GM19395 (cell line): ENCODE measurements around the gene RPTOR.

Experiments
- ATAC-seq: cut with Tn5 transposase; IDR thresholded peaks from one replicate; pipeline ENCODE4 v1.9.1; 2021; ENCODE audit warnings: mild to moderate bottlenecking, moderate library complexity; ENCODE audit not compliant: unreplicated experiment

The RPTOR gene

GRCh38 chr17:81002013-81002384 lies 457.4 kb downstream of the RPTOR start:
- no peak for ATAC-seq

- ATAC-seq: no peak
Measured at GRCh38 chr17:81002409-81003361, 458.0 kb downstream of the RPTOR start.

- no peak for ATAC-seq
Measured at GRCh38 chr17:81003711-81004475, 459.3 kb downstream of the RPTOR start.

- ATAC-seq: no peak
Measured at GRCh38 chr17:81006891-81007290, 462.3 kb downstream of the RPTOR start.

GRCh38 chr17:81008140-81008539 lies 463.5 kb downstream of the RPTOR start:
- no peak for ATAC-seq

GRCh38 chr17:81009136-81009535 lies 464.5 kb downstream of the RPTOR start:
- no peak for ATAC-seq

- no peak for ATAC-seq
Measured at GRCh38 chr17:81010935-81011334, 466.3 kb downstream of the RPTOR start.

GRCh38 chr17:81011951-81012350 lies 467.3 kb downstream of the RPTOR start:
- no peak for ATAC-seq

GRCh38 chr17:81012574-81013447 lies 468.2 kb downstream of the RPTOR start:
- ATAC-seq: no peak

- ATAC-seq: no peak
Measured at GRCh38 chr17:81013642-81014041, 469.0 kb downstream of the RPTOR start.

- no peak for ATAC-seq
Measured at GRCh38 chr17:81015136-81015535, 470.5 kb downstream of the RPTOR start.
